Naive thymus-derived CD8-positive, alpha-beta T cell (primary cell): ENCODE data around the gene SIRT1. TPM values are rescaled to one million over a fixed set of nuclear protein-coding genes. Genes with fewer than 3 reads are reported as not detected.
A peak's percentile ranks its signal among the peaks of the same experiment; 100 is the strongest.
"Not testable (repeated sequence)": the region's sequence is repeated elsewhere in the genome, so short reads cannot be mapped to it uniquely, and the experiment has no call there.

ENCODE experiments used
- ATAC-seq, 2 donors: fragments of 150-1000 bp; cut with Tn5 transposase in 1 of 2; sonication (Bioruptor Pico), chemical (Tn5 transposase) in 1 of 2; 1 replicate in 1 of 2; 2 replicates in 1 of 2; pipeline ENCODE4 v1.10.0; 2021; ENCODE audit warnings: mild to moderate bottlenecking in 2 of 2, moderate library complexity in 2 of 2
- POLR2A ChIA-PET: fragments of 350-600 bp; sonication (Branson Sonifier 250); formaldehyde crosslinking; loops from one replicate; lab custom pipeline; 2021; ENCODE audit warnings: antibody characterized with exemption; lab: Charles Lee
- DNase-seq, 10 donors: peaks; one replicate each; pipeline versions ENCODE4 v3.0.0 to v3.0.0-alpha.2; 2020 to 2022
- H3K27ac Mint-ChIP-seq, 10 donors: one replicate each; pipeline ENCODE4 v1.8.0; 2020 to 2022; ENCODE audit warnings: mild to moderate bottlenecking in 10 of 10, mixed read lengths in 10 of 10, moderate library complexity in 4 of 10, inconsistent platforms in 1 of 10
- H3K27me3 Mint-ChIP-seq, 5 donors: one replicate each; pipeline ENCODE4 v1.8.0; 2021 to 2022; ENCODE audit warnings: mixed read lengths in 5 of 5
- H3K36me3 Mint-ChIP-seq, 3 donors: one replicate each; pipeline ENCODE4 v1.8.0; 2020 to 2022; ENCODE audit warnings: mixed read lengths in 3 of 3, mild to moderate bottlenecking in 2 of 3, inconsistent platforms in 1 of 3
- H3K4me1 Mint-ChIP-seq, 4 donors: one replicate each; pipeline ENCODE4 v1.8.0; 2021 to 2022; ENCODE audit warnings: mixed read lengths in 4 of 4
- H3K4me3 Mint-ChIP-seq, 10 donors: one replicate each; pipeline ENCODE4 v1.8.0; 2020 to 2022; ENCODE audit warnings: mild to moderate bottlenecking in 10 of 10, mixed read lengths in 10 of 10, moderate library complexity in 6 of 10, inconsistent platforms in 1 of 10
- H3K9me3 Mint-ChIP-seq, 9 donors: one replicate each; pipeline ENCODE4 v1.8.0; 2020 to 2022; ENCODE audit warnings: mixed read lengths in 9 of 9, mild to moderate bottlenecking in 3 of 9, inconsistent platforms in 1 of 9, moderate library complexity in 1 of 9
- polyA plus RNA-seq, 3 donors: library from polyadenylated mRNA; unstranded; fragments of 300-500 nt; fragmentation: Illumina TruSeq; gene quantifications; one replicate each; pipeline ENCODE4 v1.2.3, GENCODE V29; 2021
- total RNA-seq, 8 experiments: library from RNA in 2 of 8; stranded (reverse) in 2 of 8; gene quantifications; one replicate each; pipeline ENCODE4 v1.2.3 and lab custom pipeline; 2021 to 2026

SIRT1 gene
- total and polyA plus RNA-seq, 5 experiments from 2014 or later = 10.2 to 60.9 (median 18.7) TPM

GRCh38 chr10:67933199-67933598 is 48.7 kb downstream of the SIRT1 start:
- POLR2A ChIA-PET = no interaction called here
- peaks cover 0 to 83% (median 9%) of the 10 kb centered on the region in 3 donors for H3K36me3 Mint-ChIP-seq
- DNase-seq = no peak
- no peaks in the 10 kb centered on the region for H3K9me3 Mint-ChIP-seq
- H3K4me1 Mint-ChIP-seq = peaks cover 0 to 2% (median 0%) of the 10 kb centered on the region in 4 donors
- no peak for ATAC-seq
- H3K27me3 Mint-ChIP-seq = no peaks in the 10 kb centered on the region
- H3K4me3 Mint-ChIP-seq = no peak overlapping the region
- H3K27ac Mint-ChIP-seq = peak overlapping the region in 1 of 10 donors; percentile 19

GRCh38 chr10:67934336-67934735 is 49.9 kb downstream of the SIRT1 start:
- DNase-seq = no peak

DNA sequence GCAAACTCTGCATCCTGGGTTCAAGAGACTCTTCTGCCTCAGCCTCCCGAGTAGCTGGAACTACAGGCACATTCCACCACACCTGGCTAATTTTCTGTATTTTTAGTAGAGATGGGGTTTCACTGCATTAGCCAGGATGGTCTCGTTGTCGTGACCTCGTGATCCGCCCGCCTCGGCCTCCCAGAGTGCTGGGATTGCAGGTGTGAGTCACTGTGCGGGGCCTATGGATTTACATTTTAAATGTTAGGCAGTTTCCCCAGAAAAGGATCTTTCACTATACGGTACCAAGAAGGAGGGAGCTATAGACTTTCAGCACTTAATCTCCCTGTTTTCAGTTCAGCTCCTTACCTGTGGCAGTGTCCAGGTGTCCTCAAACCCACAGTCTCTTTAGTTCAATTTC is 50.8 kb downstream of the SIRT1 start:
- POLR2A ChIA-PET = no interaction called here
- Mint-ChIP-seq H3K9me3 (no peaks in the 10 kb centered on the region), H3K27me3 (no peaks in the 10 kb centered on the region), H3K4me3 (no peak overlapping the region), H3K36me3 (peaks cover 0 to 80% (median 9%) of the 10 kb centered on the region in 3 donors), H3K27ac (peak overlapping the region in 6 of 10 donors; percentile 21 to 75 (median 60)), H3K4me1 (peaks cover 0 to 2% (median 0%) of the 10 kb centered on the region in 4 donors)
- ATAC-seq (no peak), DNase-seq (no peak)

More at GRCh38 chr10:67934336-67934735, 49.9 kb downstream of the SIRT1 start:
- H3K36me3 Mint-ChIP-seq = peaks cover 0 to 81% (median 9%) of the 10 kb centered on the region in 3 donors
- H3K4me3 Mint-ChIP-seq = no peak overlapping the region
- POLR2A ChIA-PET = no interaction called here
- no peak for ATAC-seq
- H3K27me3 Mint-ChIP-seq = no peaks in the 10 kb centered on the region
- H3K27ac Mint-ChIP-seq = peak overlapping the region in 3 of 10 donors; percentile 7 to 36 (median 19)
- H3K4me1 Mint-ChIP-seq = peaks cover 0 to 2% (median 0%) of the 10 kb centered on the region in 4 donors
- no peaks in the 10 kb centered on the region for H3K9me3 Mint-ChIP-seq

DNA sequence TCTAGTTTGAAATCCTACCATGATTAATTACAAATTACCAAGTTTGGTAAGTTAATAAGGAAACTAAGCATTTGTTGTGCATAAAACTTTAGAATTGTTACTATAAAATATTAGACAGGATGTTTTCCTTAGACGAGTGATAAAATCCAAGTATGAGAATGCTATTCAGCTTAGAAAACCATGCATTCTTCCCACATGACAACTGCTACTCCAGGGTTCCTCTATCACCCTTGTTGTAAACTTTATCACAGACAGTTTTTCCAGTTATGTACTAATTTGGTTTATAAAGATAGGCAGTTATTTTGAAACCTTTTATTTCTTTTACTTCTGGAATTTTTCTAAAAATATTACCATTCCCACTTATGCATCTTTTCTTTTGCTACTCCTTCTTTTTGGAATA is 52.0 kb downstream of the SIRT1 start:
- peaks cover 0 to 2% (median 0%) of the 10 kb centered on the region in 4 donors for H3K4me1 Mint-ChIP-seq
- peaks cover 0 to 76% (median 13%) of the 10 kb centered on the region in 3 donors for H3K36me3 Mint-ChIP-seq
- H3K27ac Mint-ChIP-seq = peak overlapping the region in 1 of 10 donors; percentile 51
- ATAC-seq (no peak), DNase-seq (no peak)
- H3K4me3 Mint-ChIP-seq = no peak overlapping the region
- no peaks in the 10 kb centered on the region for H3K27me3 Mint-ChIP-seq
- POLR2A ChIA-PET = no interaction called here
- H3K9me3 Mint-ChIP-seq = no peaks in the 10 kb centered on the region

- H3K27me3 Mint-ChIP-seq = no peaks in the 10 kb centered on the region
- H3K4me3 Mint-ChIP-seq = no peak overlapping the region
- H3K4me1 Mint-ChIP-seq = peaks cover 4 to 10% (median 9%) of the 10 kb centered on the region in 4 donors
- peaks cover 14 to 76% (median 35%) of the 10 kb centered on the region in 3 donors for H3K36me3 Mint-ChIP-seq
- no peak for DNase-seq
- no peak for ATAC-seq
- peaks cover 0 to 11% (median 2%) of the 10 kb centered on the region in 9 donors for H3K9me3 Mint-ChIP-seq
- POLR2A ChIA-PET = no interaction called here
- peak overlapping the region in 1 of 10 donors; percentile 20 for H3K27ac Mint-ChIP-seq
These were observed 59.5 kb downstream of the SIRT1 start for GRCh38 chr10:67943917-67944316.

DNA sequence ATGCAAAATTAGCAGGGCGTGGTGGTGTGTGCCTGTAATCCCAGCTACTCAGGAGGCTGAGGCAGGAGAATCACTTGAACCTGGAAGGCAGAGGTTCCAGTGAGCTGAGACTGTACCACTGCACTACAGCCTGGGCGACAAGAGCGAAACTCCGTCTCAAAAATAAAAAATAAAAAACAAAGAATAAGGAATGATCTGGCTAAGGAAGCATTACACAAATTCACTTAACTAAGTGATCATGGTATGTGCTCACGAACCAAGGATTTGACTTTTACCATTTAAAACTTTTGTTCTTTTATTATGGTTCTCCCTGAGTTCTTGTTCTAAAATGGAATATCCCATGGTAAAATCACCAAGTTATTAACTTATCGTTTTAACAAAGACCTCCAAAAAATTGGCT is 71.2 kb downstream of the SIRT1 start:
- POLR2A ChIA-PET = no interaction called here
- Mint-ChIP-seq H3K4me1 (peaks cover 0 to 9% (median 3%) of the 10 kb centered on the region in 4 donors), H3K27me3 (no peaks in the 10 kb centered on the region), H3K36me3 (peaks cover 20 to 47% (median 35%) of the 10 kb centered on the region in 3 donors), H3K27ac (no peak overlapping the region), H3K9me3 (no peaks in the 10 kb centered on the region), H3K4me3 (no peak overlapping the region)
- DNase-seq (no peak), ATAC-seq (no peak)

DNA sequence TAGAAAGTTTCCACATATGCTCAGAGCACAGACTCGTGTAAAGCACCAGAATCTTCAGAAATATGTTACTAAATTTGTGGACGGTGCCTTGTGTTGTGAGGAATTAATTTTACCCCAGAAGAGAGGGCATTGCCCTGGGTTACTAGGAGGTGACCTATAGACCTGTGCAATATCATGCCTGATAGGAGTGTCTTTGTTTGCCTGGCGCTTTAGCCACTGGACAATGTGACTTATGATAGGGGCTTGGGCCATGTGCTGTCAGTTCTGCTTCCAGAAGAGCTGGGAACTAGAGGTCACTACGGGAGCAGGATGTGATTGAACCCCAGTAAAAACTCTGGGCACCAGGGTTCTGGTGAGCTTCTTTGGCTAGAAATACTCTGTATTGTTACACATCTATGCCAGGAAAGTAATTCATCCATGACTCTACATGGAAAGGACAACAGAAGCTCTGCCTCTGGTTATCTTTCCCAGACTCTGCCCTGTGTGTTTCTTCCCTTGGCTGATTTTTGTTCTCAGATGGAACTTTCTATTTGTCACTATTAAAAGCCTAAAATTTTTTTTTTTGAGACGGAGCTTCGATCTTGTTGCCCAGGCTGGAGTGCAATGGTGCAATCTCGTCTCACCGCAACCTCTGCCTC is 75.5 kb downstream of the SIRT1 start:
- POLR2A ChIA-PET = no interaction called here
- no peaks in the 10 kb centered on the region for H3K27me3 Mint-ChIP-seq

DNA sequence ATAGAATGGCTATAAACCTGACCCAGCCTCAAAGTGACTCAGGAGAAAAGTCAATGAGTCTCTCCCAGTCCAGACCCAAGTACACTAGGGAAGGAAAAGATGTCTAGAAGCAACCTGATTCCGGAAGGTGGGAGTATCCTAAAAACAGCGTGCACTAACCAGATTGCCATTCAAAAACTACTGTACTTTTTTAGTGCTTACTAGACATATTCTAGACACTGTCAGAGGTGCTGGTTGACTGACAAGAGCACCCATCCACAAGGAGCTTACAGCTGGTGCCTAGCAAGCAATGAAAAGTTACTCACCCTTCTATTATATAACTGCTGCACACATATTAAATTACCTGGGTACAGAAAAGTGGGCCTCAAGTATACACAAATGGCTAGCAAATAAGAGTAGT is 81.0 kb downstream of the SIRT1 start:
- Mint-ChIP-seq H3K27me3 (no peaks in the 10 kb centered on the region), H3K4me1 (peaks cover 4 to 21% (median 16%) of the 10 kb centered on the region in 4 donors), H3K9me3 (peaks cover 0 to 7% (median 0%) of the 10 kb centered on the region in 9 donors), H3K36me3 (peaks cover 13 to 73% (median 60%) of the 10 kb centered on the region in 3 donors), H3K4me3 (no peak overlapping the region), H3K27ac (peak overlapping the region in 1 of 10 donors; percentile 15)
- no peak for DNase-seq
- no peak for ATAC-seq
- POLR2A ChIA-PET = no interaction called here

More for the DNA sequence above, 75.5 kb downstream of the SIRT1 start:
- no peak for DNase-seq
- Mint-ChIP-seq H3K9me3 (no peaks in the 10 kb centered on the region), H3K4me1 (peaks cover 0 to 8% (median 3%) of the 10 kb centered on the region in 4 donors), H3K36me3 (peaks cover 13 to 32% (median 29%) of the 10 kb centered on the region in 3 donors), H3K27ac (peak overlapping the region in 1 of 10 donors; percentile 69), H3K4me3 (no peak overlapping the region)
- no peak for ATAC-seq

DNA sequence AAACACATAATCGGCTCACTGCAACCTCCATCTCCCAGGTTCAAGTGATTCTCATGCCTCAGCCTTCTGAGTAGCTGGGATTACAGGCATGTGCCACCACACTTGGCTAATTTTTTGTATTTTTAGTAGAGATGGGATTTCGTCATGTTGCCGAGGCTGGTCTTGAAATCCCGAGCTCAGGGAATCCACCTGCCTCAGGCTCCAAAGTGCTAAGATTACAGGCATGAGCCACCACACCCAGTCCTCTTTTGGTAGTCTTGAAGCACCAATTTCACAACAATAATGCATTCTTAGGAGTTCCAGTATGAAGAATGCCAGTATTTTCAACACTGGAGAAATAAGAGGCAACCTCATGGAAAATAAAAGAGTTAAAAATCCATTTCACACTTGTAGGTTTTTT is 81.6 kb downstream of the SIRT1 start:
- peaks cover 0 to 12% (median 2%) of the 10 kb centered on the region in 9 donors for H3K9me3 Mint-ChIP-seq
- H3K4me3 Mint-ChIP-seq, DNase-seq, H3K27me3 Mint-ChIP-seq, POLR2A ChIA-PET, ATAC-seq: not testable (repeated sequence)
- H3K36me3 Mint-ChIP-seq = peaks cover 14 to 71% (median 59%) of the 10 kb centered on the region in 3 donors
- peaks cover 4 to 21% (median 14%) of the 10 kb centered on the region in 4 donors for H3K4me1 Mint-ChIP-seq
- peak overlapping the region in 1 of 10 donors; percentile 2 for H3K27ac Mint-ChIP-seq

Other genes starting within 250 kb of the SIRT1 start
- not detected for gene CTNNA3, start 188.5 kb upstream of the SIRT1 start, total RNA-seq
- not detected for gene CTNNA3, start 188.5 kb upstream of the SIRT1 start, polyA plus RNA-seq
- not detected for gene DNAJC12, start 46.5 kb upstream of the SIRT1 start, total RNA-seq
- 1 to 10 TPM in 1 of 3 donors, under 1 TPM in 1, not detected in 1; 0.30 to 1.4 TPM for gene DNAJC12, start 46.5 kb upstream of the SIRT1 start, polyA plus RNA-seq
- gene HERC4, start 190.6 kb downstream of the SIRT1 start, total RNA-seq = 100 to 1,000 TPM in 1 of 2 experiments, 10 to 100 TPM in 1; 99.4 to 106 TPM
- 10 to 100 TPM; 18.1 to 24.0 (median 18.7) TPM for gene HERC4, start 190.6 kb downstream of the SIRT1 start, polyA plus RNA-seq
- gene MYPN, start 224.8 kb downstream of the SIRT1 start, total RNA-seq = not detected
- gene MYPN, start 224.8 kb downstream of the SIRT1 start, polyA plus RNA-seq = not detected